Endothelial cell of umbilical vein (primary cell): Measurements from ENCODE around the gene CEP63. TPM values are rescaled to one million over a fixed set of nuclear protein-coding genes. Genes with fewer than 3 reads are reported as not detected.

Experiments
- BruUV-seq: library from RNA; stranded (reverse); fragments of 400-500 nt; replicated peaks from 2 replicates; lab custom pipeline; 2021; lab: Mats Ljungman, UMichigan
- CTCF ChIA-PET: fragments of 300-600, 350-600 bp; sonication (Branson Sonifier 250); formaldehyde crosslinking; loops from one replicate; lab custom pipeline; 2021; ENCODE audit warnings: antibody characterized with exemption, inconsistent platforms; lab: Charles Lee
- POLR2A ChIA-PET: fragments of 300-600, 350-600 bp; sonication (Branson Sonifier 250); formaldehyde crosslinking; loops from one replicate; lab custom pipeline; 2021; ENCODE audit warnings: antibody characterized with exemption, inconsistent platforms; lab: Charles Lee
- DNase-seq: peaks from one replicate; pipeline ENCODE4 v3.0.0-alpha.2; 2011; ENCODE audit warnings: low read depth, low spot score
- FAIRE-seq: peaks from 2 replicates; lab custom pipeline; 2011; peaks lifted over from hg19 to GRCh38; lab: Jason Lieb, UNC
- H2AFZ ChIP-seq: 2 replicates; pipeline ENCODE4 v1.6.0; 2012; ENCODE audit warnings: low read depth, low read length, control low read depth, inconsistent platforms
- H3K27ac ChIP-seq: 2 replicates; pipeline ENCODE4 v1.5.1; 2011; ENCODE audit warnings: low read depth, mild to moderate bottlenecking, control low read depth, low read length, moderate library complexity; ENCODE audit not compliant: insufficient read depth
- H3K27me3 ChIP-seq, 2 experiments: 2 replicates each; pipeline versions ENCODE4 v1.6.0 to v1.6.1; 2011; ENCODE audit warnings: low read length in 2 of 2, mixed read lengths in 1 of 2; ENCODE audit not compliant: control insufficient read depth in 2 of 2, insufficient read depth in 2 of 2
- H3K36me3 ChIP-seq, 2 experiments: 2 replicates in 1 of 2; 3 replicates in 1 of 2; pipeline ENCODE4 v1.5.1; 2011; ENCODE audit warnings: low read length in 2 of 2, mild to moderate bottlenecking in 1 of 2, moderate library complexity in 1 of 2; ENCODE audit not compliant: control insufficient read depth in 2 of 2, insufficient read depth in 2 of 2; ENCODE audit errors: extremely low read depth in 1 of 2
- H3K4me1 ChIP-seq: 3 replicates; pipeline ENCODE4 v1.5.1; 2011; ENCODE audit warnings: mild to moderate bottlenecking, low read length; ENCODE audit not compliant: control insufficient read depth, insufficient read depth; ENCODE audit errors: extremely low read depth
- H3K4me2 ChIP-seq: 2 replicates; pipeline ENCODE4 v1.6.1; 2011; ENCODE audit warnings: low read length, control low read depth, mixed read lengths; ENCODE audit not compliant: insufficient read depth
- H3K4me3 ChIP-seq, 3 experiments: fragments of 200-600 bp in 1 of 3; sonication (generic), shearing (Covaris generic) in 1 of 3; replicated peaks in 1 of 3; 2 replicates each; pipeline ENCODE4 v1.5.1; 2011 to 2016; ENCODE audit warnings: control low read depth in 3 of 3, low read length in 3 of 3, mild to moderate bottlenecking in 2 of 3, inconsistent platforms in 1 of 3, low read depth in 1 of 3, moderate library complexity in 1 of 3; ENCODE audit not compliant: insufficient read depth in 1 of 3
- H3K79me2 ChIP-seq: 2 replicates; pipeline ENCODE4 v1.6.0; 2012; ENCODE audit warnings: low read length, inconsistent platforms; ENCODE audit not compliant: control insufficient read depth, insufficient read depth
- H3K9ac ChIP-seq: replicated peaks from 2 replicates; pipeline ENCODE3; 2011; ENCODE audit warnings: low read length, control low read depth; ENCODE audit not compliant: insufficient read depth; ENCODE audit errors: extremely low read depth
- H3K9me1 ChIP-seq: replicated peaks from 3 replicates; pipeline ENCODE4 v1.6.0; 2011; ENCODE audit warnings: mild to moderate bottlenecking, low read length; ENCODE audit not compliant: control insufficient read depth, insufficient read depth; ENCODE audit errors: extremely low read depth
- H3K9me3 ChIP-seq: replicated peaks from 2 replicates; pipeline ENCODE4 v1.5.1; 2012; ENCODE audit warnings: low read length, inconsistent platforms; ENCODE audit not compliant: control insufficient read depth, insufficient read depth
- H4K20me1 ChIP-seq: replicated peaks from 2 replicates; pipeline ENCODE3; 2011; ENCODE audit warnings: mild to moderate bottlenecking, low read length; ENCODE audit not compliant: control insufficient read depth, insufficient read depth; ENCODE audit errors: extremely low read depth
- EZH2 ChIP-seq: IDR thresholded peaks from 2 replicates; pipeline ENCODE4 v1.6.1; 2012; ENCODE audit warnings: borderline replicate concordance, low read depth, mild to moderate bottlenecking, moderate library complexity, low read length, inconsistent platforms; ENCODE audit not compliant: severe bottlenecking
- FOS ChIP-seq: IDR thresholded peaks from 2 replicates; pipeline ENCODE4 v1.6.1; 2011; ENCODE audit warnings: mild to moderate bottlenecking, low read length, moderate library complexity, borderline replicate concordance; ENCODE audit not compliant: insufficient read depth
- GATA2 ChIP-seq: IDR thresholded peaks from 2 replicates; pipeline ENCODE4 v1.7.0; 2011; ENCODE audit warnings: low read depth, mild to moderate bottlenecking, moderate library complexity, mixed read lengths, low read length; ENCODE audit not compliant: insufficient read length, insufficient read depth
- MAX ChIP-seq: IDR thresholded peaks from 2 replicates; pipeline ENCODE4 v1.6.1; 2011; ENCODE audit not compliant: insufficient read depth, insufficient read length
- MYC ChIP-seq: IDR thresholded peaks from one replicate; pipeline ENCODE4 v1.6.1; 2011; ENCODE audit warnings: mild to moderate bottlenecking, low read depth, low read length
- POLR2A ChIP-seq: IDR thresholded peaks from 2 replicates; pipeline ENCODE4 v1.6.1; 2012; ENCODE audit warnings: low read depth, mild to moderate bottlenecking, control low read depth, low read length
- POLR2AphosphoS5 ChIP-seq: IDR thresholded peaks from 2 replicates; pipeline ENCODE4 v1.6.1; 2012; ENCODE audit warnings: low read depth, mild to moderate bottlenecking, control low read depth, low read length, moderate library complexity; ENCODE audit not compliant: insufficient read depth
- dilution Hi-C: fragments of 300-500 bp; cut with MboI; formaldehyde crosslinking; loops from one replicate; pipeline ENCODE4 v1.15.0; 2019; ENCODE audit warnings: low sequenced_read_pairs; ENCODE audit not compliant: extremely low pct_ligation_motif_present
- intact Hi-C: fragments of 100-400 bp; cut with micrococcal nuclease; formaldehyde crosslinking; loops from one replicate; pipeline ENCODE4 v1.10.0; 2022
- polyA plus RNA-seq, 4 experiments: library from polyadenylated mRNA; depleted of rRNA in 3 of 4; stranded (reverse) in 3 of 4; unstranded in 1 of 4; fragments of >200 nt; gene quantifications; 2 replicates each; pipeline versions ENCODE4 v1.2.1 to v1.2.3, GENCODE V29; 2011 to 2012; ENCODE audit warnings: missing spikeins in 1 of 4
- total RNA-seq: library from RNA; stranded (reverse); gene quantifications from 2 replicates; pipeline ENCODE4 v1.2.3, GENCODE V29; 2021

CEP63 gene
- total and polyA plus RNA-seq, 2 donors (not counting 3 experiments of a cell fraction or from before 2014, with no cell fraction given) = 5.7 to 29.4 TPM

GRCh38 chr3:134437211-134437752, 48.6 kb upstream of the CEP63 start:
- no peak for FAIRE-seq
- CTCF ChIA-PET = interaction anchor here (4.3 kb wide), 1 partner anchor 9 kb away, joined by 13 read pairs; no protein-coding TSS in a partner anchor
- no peak for TF ChIP-seq GATA2
- TF ChIP-seq POLR2A = no peak
- Histone ChIP-seq H3K79me2 (no peaks in the 10 kb centered on the region), H2AFZ (no peak overlapping the region), H3K36me3 (no peaks in the 10 kb centered on the region), H3K4me2 (no peak overlapping the region), H3K9me3 (no peaks in the 10 kb centered on the region), H3K4me1 (no peaks in the 10 kb centered on the region), H3K9me1 (no peaks in the 10 kb centered on the region), H3K27ac (no peak overlapping the region), H3K4me3 (no peak overlapping the region), H3K27me3 (peaks cover 11 to 14% of the 10 kb centered on the region in 2 experiments), H4K20me1 (no peaks in the 10 kb centered on the region), H3K9ac (no peak overlapping the region)
- dilution Hi-C loops = no loop called here
- no peak for DNase-seq
- BruUV-seq = no TSS peak
- POLR2A ChIA-PET = no interaction called here
- intact Hi-C loops = no loop called here

- Histone ChIP-seq H3K27ac (no peak overlapping the region), H3K9me1 (no peaks in the 10 kb centered on the region), H2AFZ (no peak overlapping the region), H3K36me3 (no peaks in the 10 kb centered on the region), H3K9ac (no peak overlapping the region), H3K79me2 (no peaks in the 10 kb centered on the region), H4K20me1 (no peaks in the 10 kb centered on the region), H3K4me3 (no peak overlapping the region), H3K4me1 (peaks cover 12% of the 10 kb centered on the region), H3K27me3 (peaks cover 10 to 11% of the 10 kb centered on the region in 2 experiments), H3K9me3 (no peaks in the 10 kb centered on the region), H3K4me2 (no peak overlapping the region)
- FAIRE-seq (no peak), DNase-seq (no peak)
- no TSS peak for BruUV-seq
- POLR2A ChIA-PET = no interaction called here
- CTCF ChIA-PET = no interaction called here
- dilution Hi-C loops (no loop called here), intact Hi-C loops (no loop called here)
- no peak for TF ChIP-seq POLR2AphosphoS5
- TF ChIP-seq EZH2 = no peak
- TF ChIP-seq FOS = no peak
- no peak for TF ChIP-seq MAX
- no peak for TF ChIP-seq MYC
Measured at GRCh38 chr3:134441321-134441720, 44.5 kb upstream of the CEP63 start.
